HCT116 (cell line): ENCODE data around the gene DRD4. TPM values are rescaled to one million over a fixed set of nuclear protein-coding genes. Genes with fewer than 3 reads are reported as not detected.
"Not testable (repeated sequence)": the region's sequence is repeated elsewhere in the genome, so short reads cannot be mapped to it uniquely, and the experiment has no call there.

Experiments
- ATAC-seq: fragments of 200-7000 bp; cut with Tn5 transposase; 2 replicates; pipeline ENCODE4 v1.9.1; 2020; ENCODE audit warnings: mild to moderate bottlenecking, moderate library complexity
- BruUV-seq: library from RNA; stranded (reverse); fragments of 400-500 nt; replicated peaks from 2 replicates; lab custom pipeline; 2021; lab: Mats Ljungman, UMichigan
- CTCF ChIA-PET: fragments of 300-600 bp; sonication (Branson Sonifier 250); formaldehyde crosslinking; loops from one replicate; lab custom pipeline; 2021; ENCODE audit warnings: antibody characterized with exemption; lab: Charles Lee
- POLR2A ChIA-PET: fragments of 300-600, 350-600 bp; sonication (Branson Sonifier 250); formaldehyde crosslinking; loops from one replicate; lab custom pipeline; 2021; ENCODE audit warnings: antibody characterized with exemption; lab: Charles Lee
- RAD21 ChIA-PET, 2 experiments: fragments of 300-600 bp; sonication (Branson Sonifier 250); formaldehyde crosslinking; loops; one replicate each; lab custom pipeline; 2023; ENCODE audit warnings: low total read pairs in 2 of 2; ENCODE audit not compliant: uncharacterized antibody in 2 of 2, unreplicated experiment in 2 of 2, low non-redundant PET in 1 of 2; lab: Charles Lee
- DNase-seq: peaks from one replicate; pipeline ENCODE4 v3.0.0-alpha.2; 2010; ENCODE audit warnings: low read depth, low spot score
- H2AFZ ChIP-seq: fragments of 200-600 bp; shearing (Covaris generic), sonication (generic); 2 replicates; pipeline ENCODE4 v1.6.1; 2017; ENCODE audit warnings: low read depth, mixed run types, mixed read lengths, antibody characterized with exemption, low read length; ENCODE audit not compliant: poor library complexity, severe bottlenecking
- H3K27ac ChIP-seq: 2 replicates; pipeline ENCODE4 v1.5.1; 2012; ENCODE audit warnings: low read depth, low read length
- H3K27me3 ChIP-seq: fragments of 200-600 bp; sonication (generic); 2 replicates; pipeline ENCODE4 v1.6.1; 2016; ENCODE audit warnings: mixed run types, low read length, mixed read lengths; ENCODE audit not compliant: insufficient read depth
- H3K36me3 ChIP-seq, 2 experiments: fragments of 200-500 bp in 1 of 2; fragments of 200-600 bp in 1 of 2; sonication (Bioruptor generic) in 1 of 2; sonication (generic) in 1 of 2; 2 replicates each; pipeline versions ENCODE4 v1.5.1 to v1.6.1; 2014 to 2016; ENCODE audit warnings: low read length in 2 of 2, inconsistent platforms in 1 of 2, mixed read lengths in 1 of 2, mixed run types in 1 of 2; ENCODE audit not compliant: insufficient read depth in 2 of 2, control insufficient read depth in 1 of 2
- H3K4me1 ChIP-seq, 2 experiments: fragments of 200-600 bp in 1 of 2; sonication (generic) in 1 of 2; 2 replicates each; pipeline versions ENCODE4 v1.5.1 to v1.6.1; 2012 to 2017; ENCODE audit warnings: low read length in 2 of 2, inconsistent platforms in 1 of 2, mild to moderate bottlenecking in 1 of 2, mixed read lengths in 1 of 2, mixed run types in 1 of 2, moderate library complexity in 1 of 2; ENCODE audit not compliant: insufficient read depth in 2 of 2, control insufficient read depth in 1 of 2
- H3K4me2 ChIP-seq: fragments of 200-600 bp; sonication (generic); 2 replicates; pipeline ENCODE4 v1.6.1; 2017; ENCODE audit warnings: mixed run types, low read length, mixed read lengths
- H3K4me3 ChIP-seq, 2 experiments: fragments of 200-600 bp in 1 of 2; sonication (generic) in 1 of 2; replicated peaks in 1 of 2; 2 replicates each; pipeline ENCODE4 v1.5.1; 2011 to 2016; ENCODE audit warnings: low read length in 2 of 2, control low read depth in 1 of 2, low read depth in 1 of 2, mild to moderate bottlenecking in 1 of 2, mixed read lengths in 1 of 2, mixed run types in 1 of 2
- H3K79me2 ChIP-seq: fragments of 200-600 bp; sonication (generic); 2 replicates; pipeline ENCODE4 v1.6.1; 2017; ENCODE audit warnings: mild to moderate bottlenecking, mixed run types, low read length, moderate library complexity, mixed read lengths; ENCODE audit not compliant: insufficient read depth
- H3K9ac ChIP-seq: fragments of 200-600 bp; sonication (generic); 2 replicates; pipeline ENCODE4 v1.6.1; 2016; ENCODE audit warnings: low read length, mixed read lengths
- H3K9me2 ChIP-seq: fragments of 200-600 bp; sonication (generic), shearing (Covaris generic); 2 replicates; pipeline ENCODE4 v1.6.1; 2017; ENCODE audit warnings: mixed run types, mild to moderate bottlenecking, moderate library complexity; ENCODE audit not compliant: insufficient read depth
- H3K9me3 ChIP-seq, 2 experiments: fragments of 200-500 bp in 1 of 2; fragments of 200-600 bp in 1 of 2; sonication (Bioruptor generic) in 1 of 2; sonication (generic) in 1 of 2; 2 replicates each; pipeline ENCODE4 v1.6.1; 2014 to 2017; ENCODE audit warnings: low read length in 2 of 2, mixed read lengths in 2 of 2, inconsistent platforms in 1 of 2, low read depth in 1 of 2, mild to moderate bottlenecking in 1 of 2, mixed run types in 1 of 2, moderate library complexity in 1 of 2; ENCODE audit not compliant: control insufficient read depth in 1 of 2, insufficient read depth in 1 of 2
- H4K20me1 ChIP-seq: fragments of 200-600 bp; sonication (generic), shearing (Covaris generic); 2 replicates; pipeline ENCODE4 v1.6.1; 2017; ENCODE audit warnings: mixed run types, mild to moderate bottlenecking, moderate library complexity; ENCODE audit not compliant: insufficient read depth
- intact Hi-C: fragments of 100-400 bp; cut with micrococcal nuclease; formaldehyde crosslinking; loops from 2 replicates; pipeline ENCODE4 v1.10.0; 2022
- total RNA-seq: library from RNA; stranded (reverse); gene quantifications from one replicate; pipeline ENCODE4 v1.2.1, GENCODE V29; 2021; ENCODE audit not compliant: unreplicated experiment

Gene DRD4
- total RNA-seq, 1 experiment from 2014 or later: 2.4 TPM

- H3K4me2 ChIP-seq, H3K9me3 ChIP-seq, BruUV-seq, H4K20me1 ChIP-seq, intact Hi-C loops, H3K27ac ChIP-seq, H3K27me3 ChIP-seq, RAD21 ChIA-PET, H2AFZ ChIP-seq, POLR2A ChIA-PET, DNase-seq, ATAC-seq, CTCF ChIA-PET, H3K9ac ChIP-seq, H3K9me2 ChIP-seq, H3K4me3 ChIP-seq: not testable (repeated sequence)
- Histone ChIP-seq H3K4me1 (peaks cover 8 to 21% of the 10 kb centered on the region in 2 experiments), H3K79me2 (peaks cover 26% of the 10 kb centered on the region), H3K36me3 (peaks cover 13 to 16% of the 10 kb centered on the region in 2 experiments)
Observed at GRCh38 chr11:690244-690643, 53.2 kb downstream of the DRD4 start.

Other genes starting within 250 kb of the DRD4 start
- gene PKP3, start 243.1 kb upstream of the DRD4 start, total RNA-seq: 157 TPM
- gene SIGIRR, start 222.3 kb upstream of the DRD4 start, total RNA-seq: 85.6 TPM
- gene ANO9, start 195.3 kb upstream of the DRD4 start, total RNA-seq: 70.3 TPM
- gene PTDSS2, start 187.0 kb upstream of the DRD4 start, total RNA-seq: 40.1 TPM
- gene RNH1, start 130.0 kb upstream of the DRD4 start, total RNA-seq: 120 TPM
- gene HRAS, start 101.7 kb upstream of the DRD4 start, total RNA-seq: 104 TPM
- gene LRRC56, start 99.7 kb upstream of the DRD4 start, total RNA-seq: 9.1 TPM
- 9.5 TPM for gene LMNTD2, start 76.5 kb upstream of the DRD4 start, total RNA-seq
- gene RASSF7, start 76.3 kb upstream of the DRD4 start, total RNA-seq: 35.9 TPM
- 45.5 TPM for gene PHRF1, start 60.8 kb upstream of the DRD4 start, total RNA-seq
- 15.2 TPM for gene IRF7, start 21.3 kb upstream of the DRD4 start, total RNA-seq
- not detected for gene CDHR5, start 12.3 kb upstream of the DRD4 start, total RNA-seq
- not detected for gene SCT, start 10.1 kb upstream of the DRD4 start, total RNA-seq
- gene DEAF1, start 58.0 kb downstream of the DRD4 start, total RNA-seq: 33.9 TPM
- 18.4 TPM for gene TMEM80, start 58.5 kb downstream of the DRD4 start, total RNA-seq
- gene EPS8L2, start 69.0 kb downstream of the DRD4 start, total RNA-seq: 157 TPM
- gene TALDO1, start 110.2 kb downstream of the DRD4 start, total RNA-seq: 242 TPM
- gene GATD1, start 140.2 kb downstream of the DRD4 start, total RNA-seq: 88.7 TPM
- 0.27 TPM for gene CEND1, start 152.8 kb downstream of the DRD4 start, total RNA-seq
- 62.0 TPM for gene SLC25A22, start 161.0 kb downstream of the DRD4 start, total RNA-seq
- gene PIDD1, start 168.0 kb downstream of the DRD4 start, total RNA-seq: 41.5 TPM
- gene RPLP2, start 172.7 kb downstream of the DRD4 start, total RNA-seq: 3,615 TPM
- gene PNPLA2, start 181.6 kb downstream of the DRD4 start, total RNA-seq: 124 TPM
- 11.8 TPM for gene CRACR2B, start 190.7 kb downstream of the DRD4 start, total RNA-seq
- 296 TPM for gene CD151, start 195.7 kb downstream of the DRD4 start, total RNA-seq
- gene POLR2L, start 205.3 kb downstream of the DRD4 start, total RNA-seq: 211 TPM
- gene TSPAN4, start 205.6 kb downstream of the DRD4 start, total RNA-seq: 50.3 TPM